NCI-H146 treated with DMSO at 0.1 percent for 48 hours (cell line): Measurements from ENCODE around the gene TLX1.

Experiments
- DNase-seq: peaks from one replicate; lab custom pipeline; 2025; ENCODE audit not compliant: unreplicated experiment; lab: John Stamatoyannopoulos, UW

The TLX1 gene

GRCh38 chr10:101130984-101131961, at the start of gene TLX1:
Gene TLX1, plus strand, starts transcription at chr10:101131300. Its CDS starts 242 bp downstream, at chr10:101131542.
- DNase-seq: no peak

GRCh38 chr10:101085846-101086245, 45.3 kb upstream of the TLX1 start:
- DNase-seq: no peak

GRCh38 chr10:101087376-101087775, 43.7 kb upstream of the TLX1 start:
- no peak for DNase-seq

GRCh38 chr10:101087965-101088364, 43.1 kb upstream of the TLX1 start:
- no peak for DNase-seq

- no peak for DNase-seq
These were observed 41.4 kb upstream of the TLX1 start for GRCh38 chr10:101089520-101090299.

- DNase-seq: no peak
These were observed 40.5 kb upstream of the TLX1 start for GRCh38 chr10:101090597-101090996.

GRCh38 chr10:101091546-101092290, 39.4 kb upstream of the TLX1 start:
- DNase-seq: no peak

GRCh38 chr10:101092881-101093354, 38.2 kb upstream of the TLX1 start:
- DNase-seq: no peak

- DNase-seq: no peak
These were observed 36.8 kb upstream of the TLX1 start for GRCh38 chr10:101094121-101094879.

- no peak for DNase-seq
These were observed 36.1 kb upstream of the TLX1 start for GRCh38 chr10:101095004-101095403.

GRCh38 chr10:101095550-101096213, 35.4 kb upstream of the TLX1 start:
- peak; percentile 67 for DNase-seq

GRCh38 chr10:101096378-101096777, 34.7 kb upstream of the TLX1 start:
- no peak for DNase-seq

GRCh38 chr10:101097881-101098280, 33.2 kb upstream of the TLX1 start:
- DNase-seq: no peak

GRCh38 chr10:101099901-101100300, 31.2 kb upstream of the TLX1 start:
- DNase-seq: no peak

GRCh38 chr10:101101372-101101881, 29.7 kb upstream of the TLX1 start:
- no peak for DNase-seq

- DNase-seq: no peak
These were observed 27.7 kb upstream of the TLX1 start for GRCh38 chr10:101103430-101103829.

- DNase-seq: no peak
These were observed 24.7 kb upstream of the TLX1 start for GRCh38 chr10:101106351-101106750.

GRCh38 chr10:101107771-101108170, 23.3 kb upstream of the TLX1 start:
- DNase-seq: no peak

- no peak for DNase-seq
These were observed 20.1 kb upstream of the TLX1 start for GRCh38 chr10:101110856-101111523.
